GM12878 (cell line): ENCODE data around the gene BICDL2. TPM values are rescaled to one million over a fixed set of nuclear protein-coding genes. Genes with fewer than 3 reads are reported as not detected.

Experiments used
- ATAC-seq: fragments of 200-7000 bp; cut with Tn5 transposase; 3 replicates; pipeline ENCODE4 v1.9.1; 2020; ENCODE audit warnings: mild to moderate bottlenecking, moderate library complexity
- BruUV-seq: library from RNA; stranded (reverse); fragments of 400-500 nt; replicated peaks from 2 replicates; lab custom pipeline; 2021; lab: Mats Ljungman, UMichigan
- CTCF ChIA-PET: fragments of 300-600 bp; sonication (Branson Sonifier 250); formaldehyde crosslinking; extraction: SDS; loops from one replicate; lab custom pipeline; 2021; ENCODE audit warnings: inconsistent platforms; lab: Yijun Ruan, JAX
- POLR2A ChIA-PET: fragments of 350-600 bp; formaldehyde crosslinking; extraction: SDS; loops from one replicate; lab custom pipeline; 2021; ENCODE audit warnings: inconsistent platforms; lab: Charles Lee
- RAD21 ChIA-PET: fragments of 300-600 bp; sonication (Branson Sonifier 250); formaldehyde crosslinking; loops from one replicate; lab custom pipeline; 2023; ENCODE audit warnings: antibody characterized with exemption; ENCODE audit not compliant: unreplicated experiment; lab: Charles Lee
- SMC1A ChIA-PET: fragments of 300-600 bp; sonication (Branson Sonifier 250); formaldehyde crosslinking; loops from one replicate; lab custom pipeline; 2023; ENCODE audit not compliant: unreplicated experiment, uncharacterized antibody; lab: Charles Lee
- DNase-seq: peaks from one replicate; pipeline ENCODE4 v3.0.0-alpha.2; 2011; ENCODE audit warnings: low read depth, low spot score
- FAIRE-seq: peaks from 3 replicates; lab custom pipeline; 2011; peaks lifted over from hg19 to GRCh38; lab: Jason Lieb, UNC
- H2AFZ ChIP-seq: 2 replicates; pipeline ENCODE4 v1.6.0; 2011; ENCODE audit warnings: low read depth, low read length, control low read depth; ENCODE audit not compliant: control insufficient read depth
- H3K27ac ChIP-seq: 2 replicates; pipeline ENCODE4 v1.5.1; 2011; ENCODE audit warnings: control low read depth; ENCODE audit not compliant: control insufficient read depth, insufficient read depth
- H3K27me3 ChIP-seq, 2 experiments: replicated peaks in 1 of 2; 2 replicates each; pipeline versions ENCODE4 v1.6.0 to v1.6.1; 2011; ENCODE audit warnings: low read length in 1 of 2; ENCODE audit not compliant: control insufficient read depth in 2 of 2, insufficient read depth in 2 of 2
- H3K36me3 ChIP-seq, 2 experiments: 2 replicates each; pipeline ENCODE4 v1.5.1; 2011; ENCODE audit warnings: low read length in 1 of 2; ENCODE audit not compliant: control insufficient read depth in 2 of 2, insufficient read depth in 2 of 2
- H3K4me1 ChIP-seq: 2 replicates; pipeline ENCODE4 v1.6.1; 2011; ENCODE audit warnings: mild to moderate bottlenecking, low read length, moderate library complexity, mixed read lengths; ENCODE audit not compliant: control insufficient read depth, insufficient read depth
- H3K4me2 ChIP-seq: 2 replicates; pipeline ENCODE4 v1.6.0; 2011; ENCODE audit warnings: control low read depth; ENCODE audit not compliant: control insufficient read depth, insufficient read depth
- H3K4me3 ChIP-seq: fragments of 200-600 bp; sonication (generic); 2 replicates; pipeline ENCODE4 v1.5.1; 2016
- H3K79me2 ChIP-seq: 2 replicates; pipeline ENCODE4 v1.6.0; 2011; ENCODE audit warnings: low read length; ENCODE audit not compliant: control insufficient read depth, insufficient read depth
- H3K9ac ChIP-seq: 2 replicates; pipeline ENCODE4 v1.8.0; 2011; ENCODE audit warnings: low read length, control low read depth, mixed read lengths; ENCODE audit not compliant: control insufficient read depth, insufficient read depth
- H3K9me3 ChIP-seq: replicated peaks from 3 replicates; pipeline ENCODE4 v1.5.1; 2011; ENCODE audit warnings: mild to moderate bottlenecking, low read length; ENCODE audit not compliant: control insufficient read depth, insufficient read depth
- H4K20me1 ChIP-seq: 2 replicates; pipeline ENCODE4 v1.6.0; 2011; ENCODE audit not compliant: control insufficient read depth, insufficient read depth
- ATF7 ChIP-seq: fragments of 450-650 bp; IDR thresholded peaks from 2 replicates; pipeline ENCODE4 v1.6.1; 2016; ENCODE audit warnings: low read depth, mild to moderate bottlenecking
- BCL11A ChIP-seq: IDR thresholded peaks from 2 replicates; pipeline ENCODE4 v1.6.1; 2011; ENCODE audit warnings: low read depth, low read length
- CBX5 ChIP-seq: sonication (generic); IDR thresholded peaks from 2 replicates; pipeline ENCODE4 v1.6.1; 2016; ENCODE audit warnings: low read depth, moderate library complexity, mild to moderate bottlenecking, inconsistent platforms
- CREM ChIP-seq: IDR thresholded peaks from 2 replicates; pipeline ENCODE4 v1.6.1; 2014; ENCODE audit warnings: antibody characterized with exemption, low read depth
- CUX1 ChIP-seq: IDR thresholded peaks from 2 replicates; pipeline ENCODE4 v1.6.1; 2012; ENCODE audit warnings: improper control_type of control experiment, low read depth, low read length; ENCODE audit not compliant: insufficient replicate concordance
- EED ChIP-seq: sonication (generic); IDR thresholded peaks from 2 replicates; pipeline ENCODE4 v1.6.1; 2016; ENCODE audit warnings: antibody characterized with exemption, low read depth
- MEF2A ChIP-seq: IDR thresholded peaks from 2 replicates; pipeline ENCODE4 v1.6.1; 2011; ENCODE audit warnings: low read depth, mild to moderate bottlenecking, low read length, moderate library complexity; ENCODE audit not compliant: insufficient read depth
- MEF2B ChIP-seq: fragments of 450-650 bp; IDR thresholded peaks from 2 replicates; pipeline ENCODE4 v1.6.1; 2018; ENCODE audit warnings: mild to moderate bottlenecking, moderate library complexity; ENCODE audit not compliant: partially characterized antibody, poor library complexity, severe bottlenecking
- NFIC ChIP-seq: IDR thresholded peaks from 2 replicates; pipeline ENCODE4 v1.6.1; 2012; ENCODE audit warnings: low read depth, mild to moderate bottlenecking, inconsistent platforms, low read length, moderate library complexity
- POLR2A ChIP-seq: IDR thresholded peaks from 2 replicates; pipeline ENCODE4 v1.6.1; 2011; ENCODE audit warnings: low read depth, mild to moderate bottlenecking, low read length
- SIN3A ChIP-seq: IDR thresholded peaks from 2 replicates; pipeline ENCODE4 v1.6.1; 2012; ENCODE audit warnings: low read depth, low read length, improper control_type of control experiment
- SPI1 ChIP-seq: IDR thresholded peaks from 2 replicates; pipeline ENCODE4 v1.6.1; 2011; ENCODE audit warnings: low read depth, mild to moderate bottlenecking, low read length, moderate library complexity, borderline replicate concordance; ENCODE audit not compliant: insufficient read depth
- SREBF2 ChIP-seq: IDR thresholded peaks from 2 replicates; pipeline ENCODE4 v1.6.1; 2012; ENCODE audit warnings: mild to moderate bottlenecking, low read length
- STAT3 ChIP-seq: IDR thresholded peaks from 2 replicates; pipeline ENCODE4 v1.6.1; 2011; ENCODE audit warnings: low read depth, low read length, improper control_type of control experiment
- WRNIP1 ChIP-seq: IDR thresholded peaks from 2 replicates; pipeline ENCODE4 v1.6.1; 2011; ENCODE audit warnings: low read depth, low read length, improper control_type of control experiment, borderline replicate concordance
- WGBS: methylation state at CpG from one replicate; pipeline ENCODE4 v1.1.6; 2016; ENCODE audit warnings: low lambda C conversion rate; ENCODE audit not compliant: insufficient replicate concordance, insufficient coverage; ENCODE audit errors: missing lambda C conversion rate; 5-methylcytosine and 5-hydroxymethylcytosine counted together
- in situ Hi-C: fragments of 300-500 bp; cut with MboI; formaldehyde crosslinking; loops from 9 replicates; pipeline ENCODE4 v1.14.3; 2018; ENCODE audit warnings: mixed read lengths
- intact Hi-C: fragments of 100-400 bp; cut with micrococcal nuclease; formaldehyde crosslinking; loops from one replicate; pipeline ENCODE4 v1.14.2; 2022; ENCODE audit not compliant: unreplicated experiment
- polyA plus RNA-seq, 11 experiments: library from polyadenylated mRNA; depleted of rRNA in 4 of 11; unstranded in 6 of 11; stranded (reverse) in 5 of 11; fragments of >200 nt; fragmentation: Nextera tagmentation in 4 of 11; fragmentation: Illumina TruSeq in 1 of 11; extraction: Ambion mirVana in 4 of 11; extraction: Trizol in 1 of 11; gene quantifications; 1 replicate in 1 of 11; 2 replicates in 10 of 11; pipeline versions ENCODE4 v1.2.1 to v1.2.3, GENCODE V29; 2011 to 2016; ENCODE audit warnings: inconsistent platforms in 2 of 11, missing spikeins in 2 of 11, low read depth in 1 of 11
- total RNA-seq, 4 experiments: library from RNA; depleted of rRNA in 3 of 4; stranded (reverse); fragments of >200 nt in 3 of 4; fragmentation: Illumina TruSeq in 1 of 4; extraction: Trizol in 1 of 4; gene quantifications; 2 replicates each; pipeline versions ENCODE4 v1.2.1 to v1.2.3, GENCODE V29; 2013 to 2021
- TF ChIP-seq, protein P1 (sequence below), 3 experiments: IDR thresholded peaks in 2 of 3; conservative IDR thresholded peaks in 1 of 3; 2 replicates each; pipeline ENCODE4 v1.5.1; 2011; ENCODE audit warnings: low read depth in 3 of 3, low read length in 3 of 3, mild to moderate bottlenecking in 3 of 3, control low read depth in 2 of 3, moderate library complexity in 2 of 3, inconsistent platforms in 1 of 3, mixed read lengths in 1 of 3; ENCODE audit not compliant: control insufficient read depth in 2 of 3, insufficient read depth in 1 of 3; ENCODE audit errors: extremely low read depth in 1 of 3

The BICDL2 gene
- total and polyA plus RNA-seq, 10 of the 15 experiments (the other 5 are each of a cell fraction or from before 2014, with no cell fraction given), result not detected

GRCh38 chr16:3017794-3018506, 18.8 kb downstream of the BICDL2 start, which contains the start of gene CLDN6:
Gene CLDN6, minus strand, starts transcription at chr16:3018183. Its CDS starts 2,162 bp downstream, at chr16:3016021.
- peak within 1 kb of the TSS; percentile 33; the same call in 1 of the 2 replicates for H3K4me2 ChIP-seq
- H3K27ac ChIP-seq, result no peak within 1 kb of the TSS
- intact Hi-C loops (no loop called here), in situ Hi-C loops (no loop called here)
- no peak within 1 kb of the TSS for H3K4me3 ChIP-seq
- ATAC-seq (no peak), DNase-seq (no peak), FAIRE-seq (no peak)
- H3K4me1 ChIP-seq, result peaks cover 23% of the 10 kb centered on the region
- SMC1A ChIA-PET, result no interaction called here
- H3K79me2 ChIP-seq, result no peaks in the 10 kb centered on the region
- no peak within 1 kb of the TSS for H2AFZ ChIP-seq
- H3K27me3 ChIP-seq, result no peaks in the 10 kb centered on the region; a peak in 2 of 4 replicates
- H3K9me3 ChIP-seq, result no peaks in the 10 kb centered on the region
- no TSS peak for BruUV-seq
- WGBS, result 6% methylated on average over 40 of the region's 52 CpGs
- H4K20me1 ChIP-seq, result no peaks in the 10 kb centered on the region
- RAD21 ChIA-PET, result no interaction called here
- POLR2A ChIA-PET, result no interaction called here
- TF ChIP-seq SIN3A (no peak), MEF2B (peak; percentile 40), MEF2A (no peak), CUX1 (no peak), SREBF2 (no peak), EED (no peak), BCL11A (no peak), STAT3 (no peak), ATF7 (no peak), NFIC (no peak), POLR2A (no peak), CREM (0 out of 2 replicates have a peak, but pooled peaks have one; percentile 23), SPI1 (no peak), CBX5 (no peak), WRNIP1 (no peak)
- TF ChIP-seq, protein P1, sequence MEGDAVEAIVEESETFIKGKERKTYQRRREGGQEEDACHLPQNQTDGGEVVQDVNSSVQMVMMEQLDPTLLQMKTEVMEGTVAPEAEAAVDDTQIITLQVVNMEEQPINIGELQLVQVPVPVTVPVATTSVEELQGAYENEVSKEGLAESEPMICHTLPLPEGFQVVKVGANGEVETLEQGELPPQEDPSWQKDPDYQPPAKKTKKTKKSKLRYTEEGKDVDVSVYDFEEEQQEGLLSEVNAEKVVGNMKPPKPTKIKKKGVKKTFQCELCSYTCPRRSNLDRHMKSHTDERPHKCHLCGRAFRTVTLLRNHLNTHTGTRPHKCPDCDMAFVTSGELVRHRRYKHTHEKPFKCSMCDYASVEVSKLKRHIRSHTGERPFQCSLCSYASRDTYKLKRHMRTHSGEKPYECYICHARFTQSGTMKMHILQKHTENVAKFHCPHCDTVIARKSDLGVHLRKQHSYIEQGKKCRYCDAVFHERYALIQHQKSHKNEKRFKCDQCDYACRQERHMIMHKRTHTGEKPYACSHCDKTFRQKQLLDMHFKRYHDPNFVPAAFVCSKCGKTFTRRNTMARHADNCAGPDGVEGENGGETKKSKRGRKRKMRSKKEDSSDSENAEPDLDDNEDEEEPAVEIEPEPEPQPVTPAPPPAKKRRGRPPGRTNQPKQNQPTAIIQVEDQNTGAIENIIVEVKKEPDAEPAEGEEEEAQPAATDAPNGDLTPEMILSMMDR (IDR thresholded peaks at IDR 0.05 in 2 of 3, conservative IDR thresholded peaks at IDR 0.05 in 1 of 3; ENCODE audit: control insufficient read depth in 2 of 3, extremely low read depth in 1 of 3, insufficient read depth in 1 of 3, low read depth in 3 of 3, low read length in 3 of 3), result peak in 2 of 3 experiments; percentile 24 to 26; a peak in 3 of 6 replicates
- CTCF ChIA-PET, result interaction anchor here (1.2 to 18.2 kb wide), 2 partner anchors 13 to 14 kb away, joined by 3 to 421 read pairs; no protein-coding TSS in a partner anchor
- H3K36me3 ChIP-seq, result no peaks in the 10 kb centered on the region; a peak in 1 of 4 replicates
- H3K9ac ChIP-seq, result no peak within 1 kb of the TSS
